ENCODE measurements around the gene RCBTB2.
"Not testable (repeated sequence)": the region's sequence is repeated elsewhere in the genome, so short reads cannot be mapped to it uniquely, and the experiment has no call there.

RCBTB2 gene

GRCh38 chr13:48476686-48477085 is 56.2 kb downstream of the RCBTB2 start:
- TF ChIP-seq, protein P1, sequence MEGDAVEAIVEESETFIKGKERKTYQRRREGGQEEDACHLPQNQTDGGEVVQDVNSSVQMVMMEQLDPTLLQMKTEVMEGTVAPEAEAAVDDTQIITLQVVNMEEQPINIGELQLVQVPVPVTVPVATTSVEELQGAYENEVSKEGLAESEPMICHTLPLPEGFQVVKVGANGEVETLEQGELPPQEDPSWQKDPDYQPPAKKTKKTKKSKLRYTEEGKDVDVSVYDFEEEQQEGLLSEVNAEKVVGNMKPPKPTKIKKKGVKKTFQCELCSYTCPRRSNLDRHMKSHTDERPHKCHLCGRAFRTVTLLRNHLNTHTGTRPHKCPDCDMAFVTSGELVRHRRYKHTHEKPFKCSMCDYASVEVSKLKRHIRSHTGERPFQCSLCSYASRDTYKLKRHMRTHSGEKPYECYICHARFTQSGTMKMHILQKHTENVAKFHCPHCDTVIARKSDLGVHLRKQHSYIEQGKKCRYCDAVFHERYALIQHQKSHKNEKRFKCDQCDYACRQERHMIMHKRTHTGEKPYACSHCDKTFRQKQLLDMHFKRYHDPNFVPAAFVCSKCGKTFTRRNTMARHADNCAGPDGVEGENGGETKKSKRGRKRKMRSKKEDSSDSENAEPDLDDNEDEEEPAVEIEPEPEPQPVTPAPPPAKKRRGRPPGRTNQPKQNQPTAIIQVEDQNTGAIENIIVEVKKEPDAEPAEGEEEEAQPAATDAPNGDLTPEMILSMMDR (IDR thresholded peaks at IDR 0.05; ENCODE audit: insufficient read depth, missing control alignments) = no peak
- FAIRE-seq (no peak), DNase-seq (ENCODE audit: insufficient read length, low spot score) (no peak)

DNA sequence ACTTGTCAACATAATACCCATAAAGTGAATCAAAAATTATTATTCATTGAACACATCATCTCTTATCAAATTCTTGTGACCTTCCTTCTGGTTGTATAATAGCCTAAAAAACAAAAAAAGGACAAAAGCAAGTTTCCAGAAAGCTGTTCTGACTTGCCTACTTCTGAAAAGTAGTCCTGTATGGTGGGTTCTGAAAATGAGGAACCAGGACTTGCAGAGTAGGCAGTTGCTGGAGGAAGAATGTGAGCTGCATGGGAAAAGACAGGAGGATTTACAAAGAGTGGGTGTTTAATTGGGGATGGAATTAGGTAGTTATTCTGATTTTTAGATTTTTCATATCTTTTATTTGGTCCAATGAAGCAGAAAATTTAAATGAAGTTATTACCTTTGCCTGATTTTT is 56.7 kb downstream of the RCBTB2 start:
- TF ChIP-seq, protein P1 (IDR thresholded peaks at IDR 0.05; ENCODE audit: insufficient read depth, missing control alignments) = no peak
- FAIRE-seq (no peak), DNase-seq (ENCODE audit: insufficient read length, low spot score) (no peak)

GRCh38 chr13:48475230-48475629 is 57.6 kb downstream of the RCBTB2 start:
- no peak for FAIRE-seq
- TF ChIP-seq, protein P1 (IDR thresholded peaks at IDR 0.05; ENCODE audit: insufficient read depth, missing control alignments) = no peak
- no peak for DNase-seq (ENCODE audit: insufficient read length, low spot score)

- FAIRE-seq (no peak), DNase-seq (ENCODE audit: insufficient read length, low spot score) (no peak)
- TF ChIP-seq, protein P1 (IDR thresholded peaks at IDR 0.05; ENCODE audit: insufficient read depth, missing control alignments) = no peak
Measured at GRCh38 chr13:48457578-48458242, 75.2 kb downstream of the RCBTB2 start.

GRCh38 chr13:48456546-48456945 is 76.3 kb downstream of the RCBTB2 start:
- TF ChIP-seq, protein P1 (IDR thresholded peaks at IDR 0.05; ENCODE audit: insufficient read depth, missing control alignments) = no peak
- FAIRE-seq (no peak), DNase-seq (ENCODE audit: insufficient read length, low spot score) (no peak)

DNA sequence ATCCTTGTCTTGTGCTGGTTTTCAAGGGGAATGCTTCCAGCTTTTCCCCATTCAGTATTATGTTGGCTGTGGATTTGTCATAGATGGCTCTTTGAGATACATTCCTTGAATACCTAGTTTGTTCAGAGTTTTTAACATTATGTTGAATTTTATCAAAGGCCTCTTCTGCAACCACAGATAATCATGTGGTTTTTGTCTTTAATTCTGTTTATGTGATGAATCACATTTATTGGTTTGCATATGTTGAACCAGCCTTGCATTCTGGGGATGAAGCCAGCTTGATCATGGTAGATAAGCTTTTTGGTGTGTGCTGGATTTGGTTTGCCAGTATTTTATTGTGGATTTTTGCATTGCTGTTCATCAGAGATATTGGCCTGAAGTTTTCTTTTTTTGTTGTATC is 81.7 kb downstream of the RCBTB2 start:
- not testable (repeated sequence) for DNase-seq (ENCODE audit: insufficient read length, low spot score); FAIRE-seq

DNA sequence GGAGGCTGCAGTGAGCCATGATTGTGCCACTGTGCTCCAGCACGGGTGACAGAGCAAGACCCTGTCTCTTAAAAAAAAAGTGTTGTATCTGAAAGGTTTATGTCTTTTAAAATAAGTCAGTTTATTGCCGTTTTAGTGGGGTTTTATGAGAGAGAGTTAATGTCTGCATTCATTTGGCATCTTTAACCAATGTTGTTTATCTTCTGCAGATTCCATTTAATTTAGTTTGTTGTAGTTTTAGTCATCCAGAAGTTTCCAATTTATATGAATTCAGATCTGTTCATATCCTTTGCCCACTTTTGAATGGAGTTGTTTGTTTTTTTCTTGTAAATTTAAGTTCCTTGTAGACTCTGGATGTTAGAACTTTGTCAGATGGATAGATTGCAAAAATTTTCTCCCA is 83.2 kb downstream of the RCBTB2 start:
- FAIRE-seq (no peak), DNase-seq (ENCODE audit: insufficient read length, low spot score) (no peak)
- TF ChIP-seq, protein P1 (IDR thresholded peaks at IDR 0.05; ENCODE audit: insufficient read depth, missing control alignments) = no peak

Measured in D721Med (cell line).